ENCODE results near the gene ACTN3.
"Not testable (repeated sequence)": the region's sequence is repeated elsewhere in the genome, so short reads cannot be mapped to it uniquely, and the experiment has no call there.

The ACTN3 gene

DNA sequence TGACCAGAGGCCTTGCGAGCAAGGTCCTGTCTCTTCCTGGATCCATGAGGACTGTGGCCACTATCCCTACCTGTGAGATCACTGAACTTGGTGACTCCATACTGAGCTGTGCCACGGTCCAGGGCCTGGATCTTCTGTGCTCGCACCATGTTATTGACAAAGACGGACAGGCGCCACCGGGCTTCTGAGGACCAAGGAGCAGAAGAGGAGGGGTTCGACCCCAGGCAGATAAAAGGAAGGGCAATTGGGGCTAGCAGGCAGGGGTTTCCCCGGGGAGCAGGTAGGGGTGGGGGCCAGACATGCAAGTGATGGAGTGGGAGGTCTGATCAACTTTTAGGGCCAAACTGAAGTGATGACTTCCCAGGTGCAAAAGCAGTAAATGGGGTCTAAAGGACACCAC is 19.5 kb downstream of the ACTN3 start:
- no peak for DNase-seq

DNA sequence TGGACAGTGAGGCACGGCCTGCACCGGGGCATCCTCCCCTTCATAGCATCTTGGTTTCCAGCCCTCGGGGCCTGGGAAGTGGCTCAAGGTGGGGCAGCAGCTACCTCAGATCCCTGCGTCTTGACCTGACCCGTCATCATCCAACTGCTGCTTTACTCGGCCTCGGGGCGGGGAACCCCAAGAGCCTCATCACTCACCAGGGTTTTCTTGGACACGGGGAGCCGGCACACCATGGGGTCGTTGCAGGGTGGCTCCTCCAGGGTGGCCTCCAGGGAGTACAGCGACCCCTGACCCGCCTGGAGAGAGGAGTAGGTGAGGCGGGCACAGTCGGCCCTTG is 21.1 kb downstream of the ACTN3 start:
- no peak for DNase-seq

DNA sequence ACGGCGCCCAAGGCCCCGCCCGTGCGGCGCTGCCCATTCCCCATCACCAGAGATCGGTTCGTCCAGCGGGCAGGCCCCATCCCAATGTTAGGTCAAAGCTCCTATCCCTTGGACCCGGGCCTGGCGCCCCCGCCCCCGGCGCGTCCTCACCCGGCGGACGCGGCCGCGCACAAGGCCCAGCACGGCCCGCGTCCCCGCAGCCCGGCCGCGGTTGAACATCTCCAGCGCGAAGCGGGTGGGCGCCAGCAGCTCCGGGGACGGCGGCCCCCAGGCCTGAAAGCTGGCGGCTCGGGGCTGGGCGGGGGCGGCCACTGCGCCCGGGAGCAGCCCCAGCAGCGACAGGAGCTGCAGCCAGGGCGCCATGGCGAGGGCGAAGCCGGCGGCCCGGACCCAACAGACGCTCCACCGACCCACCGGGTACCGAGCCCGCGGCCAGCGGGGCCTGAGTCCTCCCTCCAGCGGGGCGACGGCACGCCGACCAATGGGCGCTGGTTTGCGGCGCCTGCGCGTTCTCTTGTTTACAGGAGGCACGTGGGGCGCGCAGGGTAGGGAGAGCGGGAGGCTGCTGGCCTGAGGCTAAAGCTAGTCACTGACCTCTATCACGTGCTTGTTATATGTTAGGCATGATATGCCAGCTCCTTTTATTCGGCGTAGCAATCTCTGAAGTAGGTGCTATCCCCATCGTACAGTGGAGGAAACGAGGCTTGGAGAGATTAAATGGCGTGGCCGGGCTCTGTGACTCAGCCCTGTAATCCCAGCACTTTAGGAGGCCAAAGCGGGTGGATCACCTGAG is 21.6 kb downstream of the ACTN3 start, which contains the start of gene CTSF:
Gene CTSF, minus strand, starts transcription at position 483 of the 793 bp plus-strand sequence. Its CDS starts 120 bp downstream, at position 363.
- DNase-seq = peak; percentile 86

DNA sequence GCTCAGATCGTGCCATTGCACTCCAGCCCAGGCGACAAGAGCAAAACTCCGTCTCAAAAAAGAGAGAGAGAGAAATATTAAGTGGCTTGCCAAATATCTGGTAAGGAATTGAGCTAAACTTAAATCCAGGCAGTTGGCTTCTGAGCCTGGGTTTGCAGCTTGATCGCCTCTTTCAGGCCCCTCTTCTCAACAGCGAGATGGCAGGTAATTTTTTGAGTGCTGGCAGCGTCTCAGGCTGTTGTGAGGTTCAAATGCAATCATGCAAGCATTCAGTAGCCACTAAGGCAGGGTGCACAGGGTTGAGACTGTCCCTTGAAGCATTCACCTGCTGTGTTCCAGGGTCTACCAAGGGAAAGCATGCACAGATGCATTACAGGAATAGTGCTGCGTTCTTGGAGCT is 22.4 kb downstream of the ACTN3 start:
- no peak for DNase-seq

DNA sequence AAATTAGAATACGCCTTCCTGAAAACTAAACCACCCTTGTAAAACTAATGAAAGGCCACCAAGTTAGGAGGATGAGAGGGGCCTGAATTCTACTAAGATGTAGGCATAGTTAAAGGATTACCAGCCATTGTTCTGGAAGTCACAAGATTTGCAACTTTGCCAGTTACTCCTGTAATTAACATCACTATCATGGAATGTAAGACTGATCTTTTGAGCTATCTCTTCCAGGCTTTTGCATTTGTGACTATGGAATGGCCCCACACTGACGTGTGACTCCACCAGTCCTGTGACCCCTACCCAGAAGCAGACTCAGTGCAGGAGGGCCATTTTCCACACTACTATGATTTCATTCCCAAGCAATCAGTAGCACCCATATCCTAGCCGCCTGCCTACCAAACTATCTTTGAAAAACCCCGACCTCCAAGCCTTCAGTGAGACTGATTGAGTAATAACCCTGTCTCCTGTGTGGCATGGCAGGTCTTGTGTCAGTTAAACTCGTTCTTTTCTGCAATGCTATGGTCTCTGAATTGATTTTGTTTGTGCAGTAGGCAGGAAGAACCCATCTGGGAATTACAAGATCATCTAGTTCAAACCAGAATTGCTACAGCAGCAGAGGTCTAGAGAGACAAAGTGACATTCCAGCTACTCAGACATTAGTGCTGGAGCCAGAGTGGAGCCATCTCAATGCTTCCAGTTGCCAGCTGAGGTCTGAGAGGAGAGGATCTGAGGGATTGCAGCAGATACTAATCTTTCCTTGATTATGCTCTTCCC is 23.6 kb downstream of the ACTN3 start:
- no peak for DNase-seq

DNA sequence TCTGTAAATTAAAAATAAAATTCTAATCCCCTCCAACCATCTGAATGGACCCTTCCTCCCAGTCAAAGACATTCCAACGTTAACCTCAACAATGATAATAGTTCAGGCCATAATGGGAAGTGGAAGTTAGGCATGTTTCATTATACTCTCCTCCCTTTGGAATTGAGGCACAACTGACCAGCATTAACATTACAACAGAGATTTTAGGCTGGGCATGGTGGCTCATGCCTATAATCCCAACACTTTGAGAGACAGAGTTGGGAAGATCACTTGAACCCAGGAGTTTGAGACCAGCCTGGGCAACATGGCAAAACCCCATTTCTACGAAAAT is 24.1 kb downstream of the ACTN3 start:
- no peak for DNase-seq

DNA sequence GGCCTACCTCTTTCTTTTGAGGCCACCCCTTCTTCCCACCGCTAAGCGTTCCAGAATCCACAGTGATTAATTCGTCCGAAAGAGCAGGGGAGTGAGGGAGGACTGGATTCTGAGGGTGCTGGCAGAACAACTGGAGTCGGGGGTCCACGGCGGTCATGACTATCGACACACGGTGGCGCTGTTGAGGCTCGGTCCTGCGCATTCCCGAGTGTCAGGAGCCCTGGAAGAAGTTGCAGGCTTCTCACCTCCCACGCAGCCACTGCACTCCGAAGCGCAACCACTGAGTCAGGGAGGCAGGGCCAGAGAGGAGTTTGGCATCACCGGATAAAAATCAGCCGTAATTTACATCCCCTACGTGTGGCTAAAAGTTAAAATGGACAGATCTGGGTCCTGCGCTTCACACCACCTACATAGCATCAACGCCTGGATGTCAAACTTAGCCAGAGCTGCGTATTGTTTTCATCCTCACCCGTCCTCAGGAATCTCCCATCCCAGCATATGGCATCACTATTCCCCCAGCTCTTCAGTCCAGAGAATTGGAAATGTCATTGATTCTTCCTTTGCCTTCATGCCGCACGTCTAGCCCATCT is 32.4 kb downstream of the ACTN3 start:
- DNase-seq = peak; percentile 82

DNA sequence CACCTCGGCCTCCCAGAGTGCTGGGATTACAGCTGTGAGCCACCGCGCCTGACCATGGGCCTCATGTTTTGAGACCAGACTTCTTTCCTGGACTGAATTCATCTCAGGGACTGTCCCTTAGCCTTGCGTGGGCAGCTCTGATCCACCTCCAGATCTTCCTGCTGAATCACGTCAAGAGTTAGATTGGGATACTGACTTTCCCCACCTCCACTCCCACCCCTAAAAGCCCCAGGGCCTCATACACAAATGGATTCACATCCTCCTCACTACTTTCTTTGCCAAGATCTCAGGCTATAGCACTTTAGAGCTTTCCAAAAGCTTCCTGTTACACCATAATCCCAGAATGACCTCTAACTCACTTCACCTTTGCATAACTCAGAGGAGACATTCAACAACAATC is 34.1 kb downstream of the ACTN3 start:
- no peak for DNase-seq

DNA sequence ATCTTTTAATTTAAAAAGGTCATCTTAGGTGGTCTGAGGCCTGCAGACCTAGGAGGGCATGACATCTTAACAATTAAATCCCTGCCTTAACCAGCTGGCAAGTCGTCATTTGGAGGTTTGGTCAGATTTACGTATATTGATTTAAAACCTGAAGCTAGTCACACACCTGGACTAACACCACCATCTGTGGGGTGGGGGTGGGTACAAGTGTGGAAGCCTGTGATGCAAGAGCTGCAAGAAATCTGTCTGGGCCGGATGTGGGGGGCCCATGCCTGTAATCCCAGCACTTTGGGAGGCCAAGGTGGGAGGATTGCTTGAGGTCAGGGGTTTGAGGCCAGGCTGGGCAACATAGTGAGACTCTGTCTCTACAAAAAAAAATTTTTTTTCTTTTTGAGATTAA is 34.6 kb downstream of the ACTN3 start:
- DNase-seq = no peak

DNA sequence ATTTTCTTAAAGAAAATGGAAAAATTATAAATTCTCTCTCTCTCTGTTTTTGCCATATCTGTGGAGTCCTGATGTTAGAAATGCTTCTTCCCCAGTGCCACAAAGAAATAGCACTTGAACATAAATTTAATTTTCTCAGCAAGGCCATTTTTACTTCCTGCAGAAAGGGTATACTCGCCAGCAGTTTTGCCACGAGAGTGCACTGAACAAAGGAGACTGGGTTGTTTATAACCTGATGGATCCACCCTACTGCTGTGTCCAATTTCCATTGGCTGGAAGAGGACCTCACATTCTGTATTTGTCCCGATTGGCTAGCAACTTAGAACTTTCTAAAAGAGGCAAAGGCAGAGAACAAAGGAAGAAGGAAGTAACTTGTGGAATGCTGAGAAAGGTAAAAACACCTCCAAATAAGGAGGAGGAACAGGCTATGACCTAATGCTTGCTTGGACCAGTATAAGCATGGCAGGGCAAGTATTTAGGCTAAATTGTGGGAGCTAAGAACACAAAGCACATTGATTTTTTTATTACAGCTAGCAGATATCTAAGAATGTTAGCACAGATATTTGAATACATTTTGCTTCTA is 36.0 kb downstream of the ACTN3 start:
- not testable (repeated sequence) for DNase-seq

DNA sequence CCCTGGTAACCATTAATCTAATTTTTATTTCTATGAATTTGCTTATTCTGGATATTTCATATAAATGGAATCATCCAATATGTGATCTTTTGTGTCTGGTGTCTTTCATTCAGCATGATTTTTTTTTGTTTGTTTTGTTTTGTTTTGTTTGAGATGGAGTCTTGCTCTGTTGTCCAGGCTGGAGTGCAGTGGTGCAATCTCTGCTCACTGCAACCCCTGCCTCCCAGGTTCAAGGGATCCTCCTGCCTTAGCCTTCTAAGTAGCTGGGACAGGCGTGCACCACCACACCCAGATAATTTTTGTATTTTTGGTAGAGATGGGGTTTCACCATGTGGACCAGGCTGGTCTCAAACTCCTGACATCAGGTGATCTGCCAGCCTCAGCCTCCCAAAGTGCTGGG is 38.7 kb downstream of the ACTN3 start:
- DNase-seq = not testable (repeated sequence)

DNA sequence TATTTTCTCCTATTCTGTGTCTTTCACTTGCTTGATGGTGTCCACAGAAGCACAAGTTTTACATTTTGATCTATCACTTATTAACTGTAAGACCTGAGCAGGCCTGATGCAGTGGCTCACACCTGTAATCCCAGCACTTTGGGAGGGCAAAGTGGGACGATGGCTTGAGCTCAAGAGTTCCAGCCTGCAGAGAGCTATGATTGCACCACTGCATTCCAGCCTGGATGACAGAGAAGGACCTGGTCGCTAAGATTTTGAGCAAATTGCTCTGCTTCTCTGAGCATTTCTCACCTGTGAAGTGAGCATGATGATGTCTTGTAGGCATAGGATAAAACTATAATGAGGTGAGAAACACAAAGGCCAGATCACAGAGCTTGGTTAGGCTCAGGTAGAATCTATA is 39.4 kb downstream of the ACTN3 start:
- no peak for DNase-seq

DNA sequence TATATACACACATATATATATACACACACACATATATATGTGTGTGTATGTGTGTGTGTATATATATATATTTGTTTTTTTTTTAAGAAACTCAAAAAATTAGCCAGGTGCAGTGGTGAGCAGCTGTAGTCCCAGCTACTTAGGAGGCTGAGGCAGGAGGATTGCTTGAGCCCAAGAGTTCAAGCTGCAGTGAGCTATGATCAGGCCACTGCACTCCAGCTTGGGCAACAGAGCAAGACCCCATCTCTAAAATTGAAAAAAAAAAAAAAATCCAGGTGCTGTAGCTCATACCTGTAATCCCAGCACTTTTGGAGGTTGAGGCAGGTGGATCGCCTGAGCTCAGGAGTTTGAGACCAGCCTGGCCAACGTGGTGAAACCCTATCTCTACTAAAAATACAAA is 42.6 kb downstream of the ACTN3 start:
- DNase-seq = not testable (repeated sequence)

DNA sequence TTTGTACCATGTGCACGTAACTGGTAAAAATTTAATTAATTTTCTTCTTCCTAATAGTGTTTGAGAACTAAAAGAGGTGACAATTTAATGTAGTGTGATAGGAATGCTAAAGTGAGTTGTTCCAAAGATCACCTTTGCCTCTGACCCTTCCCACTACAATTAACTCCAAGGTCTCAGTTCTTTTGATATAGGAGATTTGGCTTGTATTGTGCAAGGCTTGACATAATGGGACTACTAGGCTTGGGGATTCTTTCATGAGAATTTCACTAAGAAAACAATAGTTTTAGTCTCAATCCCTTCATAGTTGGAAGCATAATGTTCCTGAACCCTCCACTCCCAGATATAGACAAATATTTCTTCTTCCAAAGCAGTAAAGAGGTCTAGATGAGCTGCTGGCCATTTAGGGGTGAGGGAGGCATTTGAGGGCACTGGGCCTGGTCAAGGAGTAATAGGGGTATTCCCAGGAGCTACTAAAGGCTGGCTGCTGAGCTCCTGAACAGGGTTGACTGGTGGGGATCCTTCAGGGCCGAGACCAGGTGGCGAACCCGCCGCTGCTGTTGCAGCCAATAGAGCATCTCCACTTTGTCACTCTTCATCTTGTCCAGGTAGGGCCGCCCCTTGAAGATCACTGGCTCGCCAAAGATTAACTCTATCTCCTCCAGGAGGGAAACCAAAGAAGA is 43.4 kb downstream of the ACTN3 start:
- DNase-seq = no peak

DNA sequence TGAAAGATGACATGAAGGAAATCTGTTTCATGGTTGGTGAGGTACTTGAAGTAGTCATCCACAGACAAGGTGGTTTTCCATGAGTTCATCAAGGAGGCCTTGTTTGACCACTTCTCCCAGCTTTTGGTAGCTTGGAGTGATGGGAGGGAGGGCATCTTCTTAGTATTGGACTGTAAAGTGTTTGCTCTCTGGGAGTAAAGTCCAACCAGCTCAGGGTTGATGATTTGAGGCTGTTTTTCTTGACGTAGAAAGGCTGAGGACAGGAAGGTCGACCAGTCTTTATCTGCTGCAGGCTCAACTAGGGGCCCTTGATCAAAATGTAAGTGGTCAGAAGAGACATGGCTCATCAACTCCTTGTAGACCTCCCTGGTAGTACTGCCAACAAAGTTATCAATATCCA is 44.5 kb downstream of the ACTN3 start:
- no peak for DNase-seq

DNA sequence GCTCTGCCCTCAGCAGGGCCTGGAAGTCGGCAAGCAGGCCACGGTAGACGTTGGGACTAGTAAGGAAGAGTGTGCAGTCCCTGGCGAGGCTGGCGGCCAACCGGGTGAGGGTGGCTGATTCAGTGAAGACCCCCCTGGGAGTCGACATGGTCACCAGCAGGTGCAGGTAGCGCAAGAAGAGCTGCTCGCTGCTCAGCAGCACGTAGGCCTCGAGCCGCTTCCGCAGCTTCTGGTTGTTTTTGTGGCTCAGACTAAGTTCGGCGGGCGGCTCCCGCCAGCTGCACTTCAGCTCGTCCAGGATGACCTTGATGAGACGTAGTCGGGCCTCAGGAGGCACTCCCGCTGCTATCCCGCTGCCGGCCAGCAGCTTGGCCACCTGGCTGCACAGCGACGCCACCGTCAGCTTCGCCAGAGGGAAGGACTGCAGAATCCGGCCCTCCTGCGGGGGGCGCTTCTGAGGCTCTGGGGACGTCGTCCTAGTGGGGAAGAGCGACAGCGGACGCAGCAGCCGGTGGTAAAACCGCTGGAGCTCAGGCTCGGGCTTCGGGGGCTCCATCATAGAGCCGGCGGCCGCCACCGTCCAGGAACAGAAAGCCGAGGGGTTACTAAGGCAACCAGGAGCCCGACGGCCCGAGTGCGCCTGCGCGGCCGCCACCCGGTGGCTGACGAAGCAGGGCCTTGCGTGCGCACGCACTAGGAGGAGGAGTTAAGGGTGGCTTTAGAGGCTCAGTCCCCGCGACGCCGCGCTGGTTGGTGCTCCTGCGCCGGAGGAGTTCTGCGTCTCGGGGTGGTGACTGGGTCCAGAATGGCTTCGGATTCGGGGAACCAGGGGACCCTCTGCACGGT is 46.0 kb downstream of the ACTN3 start, which contains the start of the genes CCDC87 and CCS:
Gene CCDC87, minus strand, starts transcription at position 607 of the 846 bp plus-strand sequence. Its CDS starts 48 bp downstream, at position 559.
Gene CCS, plus strand, starts transcription at position 729 of the 846 bp plus-strand sequence. Its CDS starts 77 bp downstream, at position 806.
- DNase-seq = peak; percentile 98

DNA sequence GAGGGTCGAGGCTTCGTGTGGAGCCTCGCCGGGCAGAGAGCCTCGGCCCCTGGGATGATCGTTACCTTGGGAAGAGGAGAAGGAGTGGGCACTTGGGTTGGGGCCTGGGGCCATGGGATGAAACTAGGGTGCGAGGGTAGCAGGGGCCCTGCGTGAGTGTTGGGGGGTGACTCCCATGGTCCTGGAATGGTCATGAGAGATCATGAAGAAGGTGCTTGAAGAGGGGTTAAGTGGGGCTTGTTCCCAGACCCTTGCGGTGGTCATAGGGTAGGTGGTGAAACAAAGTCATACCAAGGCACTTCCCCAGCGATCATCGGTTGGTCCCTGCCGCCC is 46.6 kb downstream of the ACTN3 start:
- no peak for DNase-seq

DNA sequence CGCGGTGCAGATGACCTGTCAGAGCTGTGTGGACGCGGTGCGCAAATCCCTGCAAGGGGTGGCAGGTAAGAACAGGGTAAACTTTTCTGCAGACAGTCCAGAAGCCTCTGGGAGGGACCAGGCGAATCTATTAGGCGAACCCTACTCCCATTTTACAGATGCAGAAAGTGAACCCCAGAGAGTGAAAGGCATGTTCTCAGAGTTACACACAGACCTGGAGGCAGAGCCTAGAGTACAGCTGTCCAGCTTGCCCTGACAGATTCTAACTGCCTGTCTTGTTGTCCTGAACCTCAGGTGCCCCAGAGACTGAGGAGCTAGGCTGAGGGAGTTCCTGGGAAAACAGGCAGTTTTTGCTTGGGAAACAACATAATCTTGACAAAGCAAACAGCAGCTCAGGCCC is 46.9 kb downstream of the ACTN3 start:
- no peak for DNase-seq

DNA sequence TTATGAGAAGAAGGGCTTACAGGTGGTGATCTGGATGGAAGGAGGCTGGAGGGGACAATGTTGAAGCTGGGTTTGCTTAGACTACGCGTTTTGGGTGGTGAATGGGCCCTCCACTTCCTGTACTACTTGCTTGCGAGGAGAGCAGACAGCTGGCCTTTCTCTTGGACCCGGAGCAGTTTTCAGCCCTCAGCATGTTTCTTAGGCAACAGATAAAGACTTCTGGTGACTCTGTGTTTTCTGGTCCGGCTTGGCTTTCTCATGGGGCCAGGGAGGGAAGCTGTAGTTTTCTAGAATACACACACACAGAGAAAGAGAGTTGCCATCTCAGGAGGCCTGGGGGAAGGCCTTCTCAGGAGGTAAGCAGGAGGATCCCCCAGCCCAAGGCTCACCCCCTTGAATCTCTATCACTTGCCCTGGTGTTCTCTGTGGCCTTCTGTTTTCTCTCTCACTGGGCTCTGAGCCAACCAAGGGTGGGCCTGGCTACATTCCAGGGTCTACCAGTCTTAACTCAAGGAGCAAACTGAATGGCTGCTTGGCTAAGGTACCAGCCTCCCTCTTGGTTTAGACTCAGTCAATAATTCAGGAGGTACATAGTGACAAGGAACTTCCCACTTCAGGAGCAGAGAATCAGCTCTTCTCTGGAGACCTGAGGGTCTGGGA is 48.7 kb downstream of the ACTN3 start:
- peak; percentile 84 for DNase-seq

DNA sequence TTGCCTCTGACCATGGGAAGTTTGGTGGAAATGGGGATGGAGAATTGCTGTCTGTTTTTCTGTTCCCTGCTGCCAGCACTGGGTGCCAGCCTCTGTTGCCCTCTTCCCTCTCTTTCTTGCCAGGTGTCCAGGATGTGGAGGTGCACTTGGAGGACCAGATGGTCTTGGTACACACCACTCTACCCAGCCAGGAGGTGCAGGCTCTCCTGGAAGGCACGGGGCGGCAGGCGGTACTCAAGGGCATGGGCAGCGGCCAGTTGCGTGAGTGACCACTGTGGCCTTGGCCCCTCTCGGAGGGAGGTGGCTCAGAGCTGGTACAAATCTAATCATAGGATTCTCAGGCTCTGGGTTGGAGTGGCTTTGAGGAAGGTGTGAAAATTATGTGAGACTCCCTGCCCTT is 52.3 kb downstream of the ACTN3 start:
- DNase-seq = no peak

DNA sequence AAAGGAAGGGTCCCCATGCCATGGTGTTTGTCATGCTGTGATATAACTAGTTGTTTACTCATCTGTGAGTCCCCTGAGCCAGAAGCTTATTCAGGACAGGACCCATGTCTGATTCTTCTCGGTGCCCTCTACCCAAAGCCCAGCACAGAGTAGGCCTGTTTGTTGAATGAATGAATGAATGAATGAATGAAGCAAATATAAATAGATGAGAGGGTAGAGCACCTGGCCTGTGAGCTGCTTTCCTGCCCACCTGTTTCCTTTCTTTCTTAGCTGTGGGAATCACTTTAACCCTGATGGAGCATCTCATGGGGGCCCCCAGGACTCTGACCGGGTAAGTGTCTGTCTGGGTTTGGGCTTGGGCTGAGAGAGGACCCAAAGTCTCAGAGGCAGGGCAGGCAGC is 53.5 kb downstream of the ACTN3 start:
- DNase-seq = no peak
